ENCODE measurements around the gene F13A1. TPM values are rescaled to one million over a fixed set of nuclear protein-coding genes. Genes with fewer than 3 reads are reported as not detected.

Gene F13A1
- total RNA-seq, 4 donors from 2014 or later, result 0.87 to 104 (median 37.3) TPM

DNA sequence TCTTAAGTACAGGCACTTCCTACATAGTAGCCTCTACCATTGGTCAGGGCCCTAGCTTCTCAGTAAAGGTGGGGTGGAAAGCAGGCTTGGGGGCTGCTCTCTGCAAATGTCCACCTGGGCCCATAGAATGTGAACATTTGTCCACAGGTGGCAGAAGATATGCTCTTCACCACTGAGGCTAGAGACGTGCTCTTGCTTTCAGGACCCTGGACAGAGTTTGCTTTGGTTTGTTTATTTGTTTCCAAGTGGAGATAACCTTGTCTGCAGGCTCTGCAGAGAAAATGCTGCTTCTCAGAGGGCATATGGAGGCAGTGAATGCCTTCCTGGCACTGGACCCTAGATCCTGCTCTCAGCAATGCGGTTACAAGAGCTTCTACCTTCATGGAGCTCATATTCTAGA lies 129.0 kb downstream of the F13A1 start:
- no peaks in the 10 kb centered on the region for H3K9me3 ChIP-seq
- DNase-seq, result no peak
- TF ChIP-seq, protein P1, sequence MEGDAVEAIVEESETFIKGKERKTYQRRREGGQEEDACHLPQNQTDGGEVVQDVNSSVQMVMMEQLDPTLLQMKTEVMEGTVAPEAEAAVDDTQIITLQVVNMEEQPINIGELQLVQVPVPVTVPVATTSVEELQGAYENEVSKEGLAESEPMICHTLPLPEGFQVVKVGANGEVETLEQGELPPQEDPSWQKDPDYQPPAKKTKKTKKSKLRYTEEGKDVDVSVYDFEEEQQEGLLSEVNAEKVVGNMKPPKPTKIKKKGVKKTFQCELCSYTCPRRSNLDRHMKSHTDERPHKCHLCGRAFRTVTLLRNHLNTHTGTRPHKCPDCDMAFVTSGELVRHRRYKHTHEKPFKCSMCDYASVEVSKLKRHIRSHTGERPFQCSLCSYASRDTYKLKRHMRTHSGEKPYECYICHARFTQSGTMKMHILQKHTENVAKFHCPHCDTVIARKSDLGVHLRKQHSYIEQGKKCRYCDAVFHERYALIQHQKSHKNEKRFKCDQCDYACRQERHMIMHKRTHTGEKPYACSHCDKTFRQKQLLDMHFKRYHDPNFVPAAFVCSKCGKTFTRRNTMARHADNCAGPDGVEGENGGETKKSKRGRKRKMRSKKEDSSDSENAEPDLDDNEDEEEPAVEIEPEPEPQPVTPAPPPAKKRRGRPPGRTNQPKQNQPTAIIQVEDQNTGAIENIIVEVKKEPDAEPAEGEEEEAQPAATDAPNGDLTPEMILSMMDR (IDR thresholded peaks at IDR 0.05), result no peak
- no peak for TF ChIP-seq POLR2A (IDR thresholded peaks at IDR 0.05)

DNA sequence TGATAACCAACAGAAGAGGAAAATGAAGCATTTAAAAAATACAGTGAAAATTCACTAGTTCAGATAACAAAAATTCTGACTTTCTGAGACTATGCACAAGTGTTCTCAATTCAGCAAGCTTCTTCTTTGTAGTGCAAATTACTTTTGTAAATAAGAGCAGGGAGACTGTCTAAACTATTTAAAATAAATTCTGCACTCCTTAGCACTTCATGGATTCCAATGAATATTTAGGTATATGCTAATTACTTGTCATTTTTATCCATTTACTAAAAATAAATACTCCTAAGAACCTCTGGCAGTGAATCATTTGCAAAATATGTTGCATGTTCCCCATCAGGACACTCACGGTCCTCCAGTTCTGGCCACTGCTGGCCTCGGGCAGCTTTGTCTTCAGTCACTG lies 139.8 kb downstream of the F13A1 start:
- Histone ChIP-seq H3K4me1 (no peaks in the 10 kb centered on the region), H3K27me3 (peaks cover 0 to 59% (median 0%) of the 10 kb centered on the region in 4 donors), H3K36me3 (no peaks in the 10 kb centered on the region), H3K9me3 (no peaks in the 10 kb centered on the region), H3K27ac (no peak overlapping the region), H3K4me3 (no peak overlapping the region)
- intact Hi-C loops (cut with DNase I), result no loop called here
- DNase-seq, result no peak
- TF ChIP-seq POLR2A (IDR thresholded peaks at IDR 0.05), result no peak
- TF ChIP-seq, protein P1 (IDR thresholded peaks at IDR 0.05), result no peak
- 47 to 50% methylated on average over 2 of the region's 2 CpGs for WGBS, 2 donors

More for the DNA sequence above, 129.0 kb downstream of the F13A1 start:
- Histone ChIP-seq H3K36me3 (no peaks in the 10 kb centered on the region), H3K4me1 (no peaks in the 10 kb centered on the region), H3K27ac (no peak overlapping the region), H3K4me3 (no peak overlapping the region), H3K27me3 (peaks cover 0 to 16% (median 0%) of the 10 kb centered on the region in 4 donors)
- WGBS, 2 donors, result 36 to 80% methylated on average over 1 to 2 of the region's 2 CpGs
- intact Hi-C loops (cut with DNase I), result no loop called here

- Histone ChIP-seq H3K9me3 (no peaks in the 10 kb centered on the region), H3K4me3 (no peak overlapping the region), H3K27me3 (peaks cover 0 to 65% (median 0%) of the 10 kb centered on the region in 4 donors), H3K4me1 (no peaks in the 10 kb centered on the region), H3K27ac (no peak overlapping the region), H3K36me3 (no peaks in the 10 kb centered on the region)
- DNase-seq, result no peak
- 65 to 66% methylated on average over 7 to 11 of the region's 11 CpGs for WGBS, 2 donors
- TF ChIP-seq, protein P1 (IDR thresholded peaks at IDR 0.05), result no peak
- TF ChIP-seq POLR2A (IDR thresholded peaks at IDR 0.05), result no peak
- intact Hi-C loops (cut with DNase I), result no loop called here
These were observed 140.4 kb downstream of the F13A1 start for GRCh38 chr6:6179858-6180623.

DNA sequence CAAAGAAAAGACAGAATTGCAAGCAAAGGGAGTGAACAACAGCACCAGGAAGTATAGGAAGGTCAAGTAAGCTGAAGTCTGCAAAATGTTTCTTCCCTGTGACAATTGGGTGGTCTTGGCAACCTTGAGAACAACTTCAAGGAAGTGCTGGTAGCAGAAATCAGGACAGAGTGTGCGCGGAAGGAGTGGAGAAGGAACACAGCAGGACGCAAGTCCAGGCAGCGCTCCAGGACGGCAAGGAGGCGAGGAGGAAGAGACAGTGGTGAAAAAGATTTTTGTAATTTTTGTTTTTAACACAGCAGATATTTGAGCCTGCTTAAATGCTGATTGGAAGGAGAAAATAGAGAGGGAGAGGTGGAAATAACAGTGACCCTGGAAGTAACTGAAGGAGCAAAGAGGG lies 141.7 kb downstream of the F13A1 start:
- peaks cover 0 to 67% (median 0%) of the 10 kb centered on the region in 4 donors for H3K27me3 ChIP-seq
- no peaks in the 10 kb centered on the region for H3K4me1 ChIP-seq
- no peak for DNase-seq
- 76 to 77% methylated on average over 6 of the region's 6 CpGs for WGBS, 2 donors
- TF ChIP-seq POLR2A (IDR thresholded peaks at IDR 0.05), result no peak
- TF ChIP-seq, protein P1 (IDR thresholded peaks at IDR 0.05), result no peak
- intact Hi-C loops (cut with DNase I), result no loop called here
- H3K9me3 ChIP-seq, result no peaks in the 10 kb centered on the region
- no peak overlapping the region for H3K4me3 ChIP-seq
- no peak overlapping the region for H3K27ac ChIP-seq
- no peaks in the 10 kb centered on the region for H3K36me3 ChIP-seq

GRCh38 chr6:6177754-6178153 lies 142.7 kb downstream of the F13A1 start:
- no peak overlapping the region for H3K4me3 ChIP-seq
- TF ChIP-seq POLR2A (IDR thresholded peaks at IDR 0.05), result no peak
- TF ChIP-seq, protein P1 (IDR thresholded peaks at IDR 0.05), result no peak
- peaks cover 0 to 67% (median 0%) of the 10 kb centered on the region in 4 donors for H3K27me3 ChIP-seq
- no peaks in the 10 kb centered on the region for H3K9me3 ChIP-seq
- no peaks in the 10 kb centered on the region for H3K36me3 ChIP-seq
- H3K27ac ChIP-seq, result no peak overlapping the region
- WGBS, 2 donors, result 66% methylated on average over 3 of the region's 4 CpGs; no CpG with 5 or more reads in 1 of the 2 donors
- intact Hi-C loops (cut with DNase I), result no loop called here
- no peaks in the 10 kb centered on the region for H3K4me1 ChIP-seq
- DNase-seq, result no peak
